Loucy (cell line): Measurements from ENCODE around the gene ADISSP.

Source experiments
- H2AFZ ChIP-seq: fragments of 200-600 bp; sonication (generic); 2 replicates; pipeline ENCODE4 v1.6.0; 2016; ENCODE audit warnings: antibody characterized with exemption, mild to moderate bottlenecking, low read length, moderate library complexity
- H3F3A ChIP-seq: fragments of 200-600 bp; 2 replicates; pipeline ENCODE4 v1.6.0; 2016; ENCODE audit warnings: antibody characterized with exemption, low read depth, mild to moderate bottlenecking
- H3K27me3 ChIP-seq: fragments of 200-600 bp; sonication (generic); 2 replicates; pipeline ENCODE4 v1.6.1; 2014; ENCODE audit warnings: low read length, mild to moderate bottlenecking; ENCODE audit not compliant: insufficient read depth, poor library complexity, severe bottlenecking
- H3K36me3 ChIP-seq: fragments of 200-600 bp; sonication (generic); 2 replicates; pipeline ENCODE4 v1.6.1; 2016; ENCODE audit warnings: low read length; ENCODE audit not compliant: insufficient read depth
- H3K4me1 ChIP-seq: fragments of 200-600 bp; sonication (generic); 2 replicates; pipeline ENCODE4 v1.5.1; 2014; ENCODE audit warnings: low read length, mild to moderate bottlenecking; ENCODE audit not compliant: insufficient read depth, poor library complexity, severe bottlenecking
- H3K4me2 ChIP-seq: fragments of 200-600 bp; sonication (generic); 2 replicates; pipeline ENCODE4 v1.6.0; 2014; ENCODE audit warnings: antibody characterized with exemption, low read length, low read depth, mild to moderate bottlenecking; ENCODE audit not compliant: poor library complexity, severe bottlenecking
- H3K4me3 ChIP-seq: fragments of 200-600 bp; sonication (generic); 2 replicates; pipeline ENCODE4 v1.5.1; 2014; ENCODE audit warnings: low read length, mild to moderate bottlenecking, mixed read lengths; ENCODE audit not compliant: poor library complexity, severe bottlenecking
- H3K79me2 ChIP-seq: fragments of 200-600 bp; sonication (generic); 2 replicates; pipeline ENCODE4 v1.6.1; 2014; ENCODE audit warnings: low read length; ENCODE audit not compliant: insufficient read depth
- H3K9ac ChIP-seq: fragments of 200-600 bp; sonication (generic); 2 replicates; pipeline ENCODE4 v1.6.0; 2014; ENCODE audit warnings: mild to moderate bottlenecking, low read depth, low read length, moderate library complexity; ENCODE audit not compliant: poor library complexity, severe bottlenecking
- H3K9me2 ChIP-seq: fragments of 200-600 bp; sonication (generic); replicated peaks from 2 replicates; pipeline ENCODE4 v1.6.1; 2016; ENCODE audit warnings: low read depth, low read length, mixed read lengths
- H3K9me3 ChIP-seq: fragments of 200-600 bp; sonication (generic); 2 replicates; pipeline ENCODE4 v1.6.1; 2014; ENCODE audit warnings: mild to moderate bottlenecking, antibody characterized with exemption, low read length, low read depth; ENCODE audit not compliant: insufficient read depth
- H4K20me1 ChIP-seq: fragments of 200-600 bp; sonication (generic); 2 replicates; pipeline ENCODE4 v1.6.0; 2014; ENCODE audit warnings: antibody characterized with exemption, low read length, mild to moderate bottlenecking; ENCODE audit not compliant: insufficient read depth, poor library complexity, severe bottlenecking
- CTCF ChIP-seq: fragments of 200-600 bp; sonication (generic); conservative IDR thresholded peaks from 2 replicates; pipeline ENCODE4 v1.5.1; 2014; ENCODE audit warnings: mild to moderate bottlenecking, antibody characterized with exemption, low read length
- EZH2phosphoT487 ChIP-seq: fragments of 200-600 bp; IDR thresholded peaks from 2 replicates; pipeline ENCODE4 v1.6.1; 2018; ENCODE audit warnings: antibody characterized with exemption, mild to moderate bottlenecking, moderate library complexity, borderline replicate concordance

Gene ADISSP

DNA sequence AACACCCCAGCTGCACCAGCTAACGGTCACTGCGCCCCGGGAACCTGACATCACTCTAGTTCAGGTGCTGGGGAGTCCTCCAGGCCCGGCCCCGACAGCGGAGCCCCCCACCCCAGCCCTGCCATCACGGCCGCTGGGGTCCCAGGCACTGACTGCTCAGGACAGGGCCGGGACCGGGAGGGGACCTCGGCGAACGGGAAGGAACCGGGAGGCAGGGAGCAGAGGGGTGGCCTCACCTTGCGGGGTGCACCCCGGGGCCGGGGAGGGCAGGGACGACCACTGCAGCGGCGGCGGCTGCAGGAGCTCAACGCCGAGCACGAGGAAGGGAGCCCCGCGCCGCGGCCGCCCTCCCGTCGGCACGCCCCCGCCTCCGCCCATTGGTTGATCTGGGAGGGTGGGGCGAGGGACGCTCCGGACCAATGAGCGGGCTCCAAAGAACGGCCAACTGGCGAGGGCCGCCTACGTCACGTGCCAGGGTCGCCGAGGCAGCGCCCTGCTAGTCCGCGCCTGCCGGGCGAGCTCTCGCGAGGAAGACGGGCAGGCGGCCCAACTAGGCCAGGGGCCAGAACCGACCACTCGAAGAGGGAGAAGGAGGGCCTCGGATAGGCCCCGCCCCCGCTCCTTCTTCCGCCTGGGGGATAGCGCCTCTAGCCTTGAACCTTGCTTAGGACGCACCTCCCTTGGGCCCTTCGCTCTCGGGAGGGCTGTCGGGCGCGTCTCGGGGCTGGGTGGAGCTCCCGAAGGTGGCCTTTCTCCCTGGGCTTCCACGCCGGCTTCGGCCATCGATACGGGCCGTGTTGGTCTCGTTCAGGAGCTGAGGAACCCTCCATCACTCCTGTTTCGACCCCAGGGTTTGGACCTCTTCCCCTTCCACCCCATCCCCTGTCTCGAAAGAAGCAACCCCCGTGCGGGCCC lies at the start of gene ADISSP:
Gene ADISSP (minus strand): TSS at position 327 of the 915 bp plus-strand sequence. CDS start 7,653 bp downstream, outside the sequence.
- peak within 1 kb of the TSS; percentile 99 for H3K4me2 ChIP-seq
- no peak for TF ChIP-seq EZH2phosphoT487
- no peak; the same call in 1 of the 2 replicates for TF ChIP-seq CTCF
- peak within 1 kb of the TSS; percentile 96 for H2AFZ ChIP-seq
- no peaks in the 10 kb centered on the region for H3K27me3 ChIP-seq
- peak within 1 kb of the TSS; percentile 81 for H3K4me3 ChIP-seq
- H3K9me2 ChIP-seq, result no peaks in the 10 kb centered on the region
- H3K4me1 ChIP-seq, result peaks cover 40% of the 10 kb centered on the region
- H3K9ac ChIP-seq, result peak within 1 kb of the TSS; percentile 87
- H4K20me1 ChIP-seq, result no peaks in the 10 kb centered on the region
- H3K36me3 ChIP-seq, result no peaks in the 10 kb centered on the region
- no peaks in the 10 kb centered on the region for H3K9me3 ChIP-seq
- H3K79me2 ChIP-seq, result peaks cover 14% of the 10 kb centered on the region; the same call in 1 of the 2 replicates
- H3F3A ChIP-seq, result no peaks in the 10 kb centered on the region

DNA sequence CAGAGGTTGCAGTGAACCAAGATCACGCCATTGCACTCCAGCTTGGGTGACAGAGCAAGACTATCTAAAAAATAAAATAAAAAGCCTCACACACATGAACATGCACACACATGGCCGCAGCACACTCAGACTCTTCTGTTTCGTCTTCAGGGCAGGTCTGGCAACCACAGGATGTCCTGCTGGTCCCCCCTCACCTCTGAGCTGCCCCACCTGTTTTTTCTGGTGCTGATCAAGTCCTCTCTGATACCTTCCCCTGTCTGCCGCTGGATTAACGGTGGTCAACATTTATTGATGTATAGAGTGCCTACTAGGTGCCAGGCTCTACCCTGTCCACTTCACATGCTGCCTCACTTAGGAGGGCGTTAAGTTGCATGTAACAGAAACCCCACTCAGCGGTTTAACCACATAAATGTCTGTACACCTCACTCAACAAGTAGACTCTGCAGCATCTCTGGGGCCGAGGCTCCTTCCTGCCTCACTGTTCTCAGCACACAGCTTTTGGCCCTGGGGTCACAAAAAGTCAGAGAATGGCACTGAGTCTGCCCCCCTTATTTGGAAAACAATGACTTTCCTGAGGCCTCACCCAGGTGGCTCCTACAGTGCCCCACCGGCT lies 48.3 kb upstream of the ADISSP start:
- peak overlapping the region; percentile 60 for H3K4me2 ChIP-seq
- H3K27me3 ChIP-seq, result no peaks in the 10 kb centered on the region
- H3K9me3 ChIP-seq, result no peaks in the 10 kb centered on the region
- TF ChIP-seq EZH2phosphoT487 (no peak), CTCF (no peak)
- no peaks in the 10 kb centered on the region for H3K9me2 ChIP-seq
- H2AFZ ChIP-seq, result peak overlapping the region; percentile 76
- H4K20me1 ChIP-seq, result no peaks in the 10 kb centered on the region
- no peaks in the 10 kb centered on the region for H3F3A ChIP-seq
- H3K79me2 ChIP-seq, result peaks cover under 1% of the 10 kb centered on the region; the same call in 1 of the 2 replicates
- H3K4me1 ChIP-seq, result peaks cover 60% of the 10 kb centered on the region
- H3K9ac ChIP-seq, result peak overlapping the region; percentile 60
- peak overlapping the region; percentile 48 for H3K4me3 ChIP-seq
- H3K36me3 ChIP-seq, result no peaks in the 10 kb centered on the region

DNA sequence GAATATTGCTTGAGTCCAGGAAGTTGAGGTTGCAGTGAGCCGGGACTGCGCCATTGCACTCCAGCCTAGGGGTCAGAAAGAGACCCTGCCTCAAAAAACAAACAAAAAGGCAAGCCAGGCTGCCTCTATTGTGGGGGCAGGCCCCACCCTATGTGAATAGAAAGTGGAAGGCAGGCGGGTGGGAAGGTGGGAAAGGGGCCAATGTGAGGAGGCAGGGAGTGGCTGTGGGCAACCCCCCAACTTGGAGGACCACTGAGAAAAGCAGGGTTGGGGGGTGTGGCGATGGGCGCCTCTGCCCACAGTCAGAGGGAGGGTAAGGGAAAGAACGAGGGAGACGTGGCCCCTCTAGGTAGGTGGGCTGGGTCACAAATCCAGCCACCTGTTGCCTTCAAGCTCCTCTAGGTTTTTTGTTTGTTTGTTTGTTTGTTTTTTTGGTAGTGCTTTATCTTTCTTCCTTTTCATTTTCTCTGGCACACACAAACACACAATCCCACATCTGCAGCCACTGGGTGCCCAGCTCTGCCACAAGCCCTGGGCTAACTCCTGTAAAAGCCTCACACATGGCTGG lies 47.5 kb upstream of the ADISSP start:
- no peaks in the 10 kb centered on the region for H3K9me2 ChIP-seq
- H2AFZ ChIP-seq, result no peak overlapping the region
- H3K79me2 ChIP-seq, result no peaks in the 10 kb centered on the region
- peak overlapping the region; percentile 60 for H3K4me2 ChIP-seq
- peak overlapping the region; percentile 48 for H3K4me3 ChIP-seq
- peak overlapping the region; percentile 60 for H3K9ac ChIP-seq
- H3K27me3 ChIP-seq, result no peaks in the 10 kb centered on the region
- H4K20me1 ChIP-seq, result no peaks in the 10 kb centered on the region
- no peaks in the 10 kb centered on the region for H3K9me3 ChIP-seq
- H3F3A ChIP-seq, result no peaks in the 10 kb centered on the region
- peaks cover 60% of the 10 kb centered on the region for H3K4me1 ChIP-seq
- no peak for TF ChIP-seq CTCF
- no peak for TF ChIP-seq EZH2phosphoT487
- no peaks in the 10 kb centered on the region for H3K36me3 ChIP-seq
